GM18505 (cell line): ENCODE data around the gene TTC4.
A peak's percentile ranks its signal among the peaks of the same experiment; 100 is the strongest.

ENCODE experiments used
- ATAC-seq: cut with Tn5 transposase; IDR thresholded peaks from one replicate; pipeline ENCODE4 v1.9.1; 2021; ENCODE audit not compliant: unreplicated experiment
- POLR2A ChIP-seq: IDR thresholded peaks from 4 replicates; pipeline ENCODE4 v1.6.1; 2011; ENCODE audit warnings: borderline replicate concordance; ENCODE audit not compliant: insufficient read depth, insufficient read length; ENCODE audit errors: extremely low read depth

Gene TTC4

DNA sequence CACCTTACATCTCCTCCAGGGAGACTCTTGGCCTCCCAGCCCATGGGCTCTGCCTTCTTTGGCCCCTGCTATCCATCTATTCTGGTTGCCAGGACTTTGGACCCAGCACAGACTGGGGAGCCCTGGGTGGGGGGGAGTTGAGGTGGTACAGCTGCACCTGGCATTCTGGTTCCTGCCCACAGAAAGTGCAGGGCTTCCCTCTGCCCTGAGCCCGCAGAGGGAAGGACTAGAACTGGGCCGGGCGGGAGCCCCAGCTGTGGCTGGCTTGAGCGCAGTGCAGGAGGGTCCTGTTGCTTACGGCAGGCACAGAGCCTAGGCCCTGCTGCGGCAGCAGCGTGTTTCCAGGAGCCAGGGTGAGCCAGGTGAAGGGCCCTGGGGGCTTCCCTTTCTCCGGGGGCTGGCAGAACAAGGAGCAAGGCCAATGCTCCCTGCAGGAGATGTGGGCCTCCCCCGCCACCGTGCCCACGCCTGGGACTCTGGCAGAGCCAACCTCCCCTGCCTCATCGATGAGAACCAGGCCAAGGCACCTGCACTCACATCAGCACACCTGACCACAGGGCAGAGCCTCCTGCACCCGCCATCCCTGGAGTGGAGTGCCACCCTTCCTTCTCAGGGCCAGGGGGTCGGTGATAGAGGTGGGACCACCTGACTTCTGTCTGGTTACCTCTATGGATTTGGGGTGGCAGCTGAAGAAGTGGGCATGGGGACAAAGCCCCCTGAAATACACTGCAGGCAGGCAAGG lies 32.6 kb downstream of the TTC4 start:
- no peak for TF ChIP-seq POLR2A
- ATAC-seq, result no peak

DNA sequence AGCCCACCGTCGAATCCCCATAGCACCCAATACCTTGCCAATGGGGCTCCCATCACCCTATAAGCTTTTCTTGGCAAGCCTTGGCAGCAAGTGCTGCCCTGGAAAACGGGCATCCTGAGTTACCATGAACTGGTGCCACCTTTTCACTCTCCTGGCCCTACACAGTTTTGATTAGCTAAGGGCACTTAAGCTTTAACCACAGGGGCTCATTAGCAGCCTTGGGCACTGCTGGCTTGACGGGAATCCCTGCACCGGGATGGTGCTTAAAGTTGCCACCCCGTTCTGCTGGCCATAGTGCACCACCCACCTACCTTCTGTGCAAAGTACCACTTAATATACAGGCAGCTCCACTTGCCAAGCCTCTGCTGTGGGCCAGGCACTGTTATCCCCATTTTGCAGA lies 34.9 kb downstream of the TTC4 start:
- no peak for TF ChIP-seq POLR2A
- ATAC-seq, result no peak

DNA sequence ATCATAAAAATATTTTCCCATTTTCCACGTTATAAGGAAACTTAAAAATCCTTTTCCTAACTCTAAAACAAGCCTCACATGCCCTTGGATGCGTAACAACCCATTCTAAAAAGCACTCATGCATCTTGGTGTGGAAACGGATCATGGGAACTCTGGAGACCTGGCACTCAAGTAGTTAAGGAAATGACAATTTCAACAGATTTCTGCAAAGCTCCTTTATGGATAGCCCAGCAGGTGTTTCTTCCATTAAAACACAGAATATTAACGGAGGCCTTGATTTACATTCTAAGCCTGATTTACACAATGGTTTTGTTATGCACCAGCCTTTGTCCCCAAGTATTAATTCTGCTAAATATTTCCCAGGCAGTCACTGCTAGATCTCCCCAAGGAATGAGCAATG lies 35.8 kb downstream of the TTC4 start:
- TF ChIP-seq POLR2A, result no peak
- ATAC-seq, result no peak

DNA sequence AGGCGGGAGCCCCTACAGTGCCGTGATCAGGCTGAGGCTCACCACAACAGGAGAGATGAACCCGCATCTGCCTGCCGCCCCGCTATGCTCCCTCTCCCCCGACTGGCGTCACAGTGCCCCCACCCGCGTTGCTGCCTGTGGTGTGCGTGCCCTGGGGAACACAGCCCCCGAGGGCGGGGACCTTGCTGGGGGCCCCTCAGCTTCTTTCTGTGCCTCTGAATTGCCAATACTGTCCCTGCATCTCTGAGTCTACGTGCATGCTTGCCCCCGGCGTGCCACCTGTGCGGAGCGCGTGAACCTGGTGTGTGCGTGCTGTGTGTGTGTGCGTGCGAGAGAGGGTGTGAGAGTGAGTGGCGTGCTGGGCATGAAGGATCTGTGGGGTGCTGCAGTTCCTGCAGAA lies 38.4 kb downstream of the TTC4 start:
- TF ChIP-seq POLR2A, result no peak
- no peak for ATAC-seq

DNA sequence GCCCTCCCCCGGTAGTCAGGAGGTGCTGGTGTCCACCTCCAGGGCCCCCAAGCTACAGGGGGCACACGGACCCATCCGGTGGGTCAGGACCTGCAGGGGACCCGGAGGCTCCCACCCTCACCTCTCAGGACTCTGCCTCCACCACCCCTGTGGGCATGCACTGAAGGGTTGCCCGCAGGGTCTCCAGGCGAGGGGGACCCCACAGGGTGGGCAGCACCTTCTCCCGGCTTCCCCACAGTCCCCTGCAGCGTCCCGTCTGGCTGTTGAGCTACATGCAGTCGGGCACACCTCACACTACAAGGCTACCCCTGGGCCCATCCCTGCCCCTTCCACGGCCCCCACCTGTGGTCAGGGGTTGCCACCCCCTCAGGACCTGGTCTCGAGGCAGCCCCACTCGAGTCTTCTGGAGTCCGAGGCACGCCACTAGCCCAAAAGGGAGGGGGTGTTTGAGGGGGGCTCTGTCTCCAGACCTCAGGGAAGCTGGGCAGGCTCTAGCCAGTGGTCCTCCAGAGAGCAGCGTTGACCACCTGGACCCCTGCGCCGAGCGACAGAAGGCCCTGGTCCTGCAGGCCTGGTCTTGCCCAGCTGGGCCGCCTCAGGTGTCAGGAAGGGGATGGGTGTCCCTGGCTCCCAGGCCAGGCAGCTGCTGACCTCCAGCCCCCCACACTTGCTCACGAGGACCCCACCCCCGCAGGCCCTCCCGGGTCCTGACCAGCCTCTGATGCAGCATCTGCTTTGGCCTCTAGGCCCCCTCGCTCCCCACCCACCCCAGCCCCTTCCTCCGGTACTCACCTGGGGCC lies 39.0 kb downstream of the TTC4 start:
- no peak for TF ChIP-seq POLR2A
- ATAC-seq, result no peak

DNA sequence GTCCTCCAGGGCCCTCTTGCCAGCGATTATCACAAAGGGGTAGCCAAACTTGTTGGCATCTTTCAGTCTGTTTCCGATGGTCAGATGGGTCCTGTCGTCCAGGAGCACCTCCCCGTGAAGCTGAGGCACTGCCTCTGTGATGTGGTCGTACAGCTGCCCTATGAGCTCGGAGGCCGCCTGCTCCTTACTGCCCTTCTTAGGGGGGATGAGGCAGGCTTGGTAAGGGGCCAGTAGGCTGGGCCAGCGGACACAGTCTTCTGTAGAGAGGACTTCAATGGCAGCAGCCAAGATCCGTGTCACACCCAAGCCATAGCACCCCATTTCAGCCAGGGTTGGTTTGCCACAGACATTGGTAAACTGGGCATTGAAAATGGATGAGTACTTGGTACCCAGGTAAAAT lies 42.2 kb downstream of the TTC4 start:
- ATAC-seq, result no peak
- no peak for TF ChIP-seq POLR2A

DNA sequence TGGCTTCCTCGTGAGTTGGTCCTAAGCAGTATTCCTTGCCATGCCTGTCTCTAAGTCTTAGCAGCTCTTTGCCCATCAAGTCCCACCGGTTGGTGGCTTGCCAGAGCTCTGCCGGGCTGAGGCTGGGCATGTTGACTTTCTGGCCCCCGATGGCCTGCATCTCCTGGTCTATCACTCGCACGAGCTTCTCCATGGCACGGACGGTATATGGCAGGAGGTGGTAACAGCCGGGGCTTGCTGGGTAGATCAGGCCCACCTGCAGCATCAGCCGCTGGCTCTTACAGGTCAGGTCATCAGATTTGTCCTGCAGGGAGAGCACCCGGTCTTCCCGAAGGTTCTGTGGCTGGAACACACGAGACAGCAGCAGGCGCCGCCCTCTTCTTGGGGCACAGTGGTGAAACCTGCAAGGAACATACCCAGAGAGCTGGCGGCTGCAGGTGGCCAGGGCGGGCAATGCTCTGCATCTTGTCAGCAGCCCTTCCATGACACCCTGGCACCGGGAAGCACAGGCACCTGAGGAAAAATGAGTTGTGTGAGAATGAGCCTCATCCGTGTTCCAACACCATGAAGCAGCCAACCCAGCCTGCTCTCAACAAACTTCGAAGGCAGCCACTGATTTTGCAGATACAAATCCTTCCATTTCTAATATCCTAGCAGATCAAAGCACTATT lies 43.2 kb downstream of the TTC4 start:
- no peak for ATAC-seq
- TF ChIP-seq POLR2A, result no peak

DNA sequence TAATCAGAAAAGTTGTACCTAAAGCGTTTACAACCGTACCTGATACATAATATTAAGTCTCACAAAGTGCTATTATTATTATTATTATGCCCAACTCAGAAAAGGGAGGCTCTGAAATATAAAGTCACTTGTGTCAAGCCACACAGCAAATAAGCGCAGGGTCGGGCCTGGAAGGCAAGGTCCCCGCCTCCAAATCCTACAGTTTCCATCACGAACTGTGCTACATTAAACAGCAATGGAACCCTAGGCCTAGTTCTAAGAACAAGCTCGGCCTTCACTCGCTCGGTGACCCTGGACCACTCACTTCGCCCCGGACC lies 48.1 kb downstream of the TTC4 start:
- no peak for ATAC-seq
- TF ChIP-seq POLR2A, result no peak

DNA sequence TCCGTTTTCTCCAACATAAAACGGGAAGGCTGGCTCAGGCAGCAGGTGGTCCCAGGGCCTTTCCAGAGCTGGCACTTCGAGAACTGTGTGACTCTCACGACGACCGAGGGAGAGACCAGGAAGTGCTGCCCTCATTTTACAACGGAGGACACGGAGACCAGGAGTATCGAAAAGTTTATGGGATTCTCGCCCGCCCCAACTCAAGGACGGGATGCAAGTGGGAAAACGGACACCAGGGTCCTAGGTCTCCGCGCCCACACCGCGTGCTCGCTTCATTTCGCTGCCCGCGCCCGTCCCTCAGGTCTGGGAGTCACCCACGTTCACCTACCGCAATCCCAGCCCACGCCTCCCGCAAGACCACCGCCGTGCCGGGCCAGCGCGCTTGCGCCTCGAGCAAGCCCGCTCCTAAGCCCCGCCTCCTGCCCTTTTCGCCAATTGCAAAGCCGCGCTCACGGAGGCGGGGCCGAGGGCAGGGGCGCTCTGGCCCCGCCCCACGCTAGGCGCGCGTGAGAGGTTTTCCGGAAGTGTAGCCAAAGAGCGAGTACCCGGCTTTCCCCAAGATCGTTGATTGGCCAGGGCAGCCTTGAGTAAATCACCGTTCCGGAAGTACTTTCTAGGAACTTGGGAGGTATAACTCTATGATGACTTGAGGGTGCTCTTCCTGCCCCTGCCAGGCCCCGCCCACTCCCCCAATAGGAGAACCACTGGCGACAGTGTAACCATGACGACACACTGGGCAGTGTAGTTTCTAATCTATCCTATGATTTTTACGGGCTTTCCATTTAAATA lies 48.7 kb downstream of the TTC4 start, which contains the start of gene PARS2:
TSS of gene PARS2 (minus strand) at position 391 of the 789 bp plus-strand sequence. CDS start 5,362 bp downstream, outside the sequence.
- peak; percentile 79 for TF ChIP-seq POLR2A

DNA sequence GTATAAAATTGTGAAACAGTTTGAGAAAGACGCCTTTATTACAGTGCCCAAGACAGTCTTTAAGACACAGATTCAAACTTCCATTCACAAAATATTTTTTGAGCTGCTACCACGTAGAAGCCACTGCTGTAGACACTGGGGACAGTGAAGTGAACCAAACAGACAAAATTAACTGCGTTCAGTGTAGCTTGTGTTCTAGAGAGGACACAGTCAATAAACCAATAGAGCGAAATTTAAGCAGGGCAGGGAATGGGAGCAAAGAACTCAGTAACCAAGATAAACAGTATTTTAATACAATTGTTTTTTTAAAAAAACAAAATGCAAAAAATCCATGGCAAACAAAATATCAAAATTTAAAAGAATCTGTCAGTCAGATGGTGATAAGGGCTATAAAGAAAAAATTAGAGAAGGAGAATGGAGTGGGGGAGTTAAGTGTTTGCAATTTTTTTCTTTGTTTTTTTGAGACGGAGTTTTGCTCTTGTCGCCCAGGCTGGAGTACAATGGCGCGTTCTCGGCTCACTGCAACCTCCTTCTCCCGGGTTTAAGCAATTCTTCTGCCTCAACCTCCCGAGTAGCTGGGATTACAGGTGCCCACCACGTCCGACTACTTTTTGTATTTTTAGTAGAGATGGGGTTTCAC lies 49.4 kb downstream of the TTC4 start:
- peak; percentile 2 for ATAC-seq
- TF ChIP-seq POLR2A, result no peak

More for the DNA sequence above, 48.7 kb downstream of the TTC4 start, which contains the start of gene PARS2:
- ATAC-seq, result peak; percentile 94

DNA sequence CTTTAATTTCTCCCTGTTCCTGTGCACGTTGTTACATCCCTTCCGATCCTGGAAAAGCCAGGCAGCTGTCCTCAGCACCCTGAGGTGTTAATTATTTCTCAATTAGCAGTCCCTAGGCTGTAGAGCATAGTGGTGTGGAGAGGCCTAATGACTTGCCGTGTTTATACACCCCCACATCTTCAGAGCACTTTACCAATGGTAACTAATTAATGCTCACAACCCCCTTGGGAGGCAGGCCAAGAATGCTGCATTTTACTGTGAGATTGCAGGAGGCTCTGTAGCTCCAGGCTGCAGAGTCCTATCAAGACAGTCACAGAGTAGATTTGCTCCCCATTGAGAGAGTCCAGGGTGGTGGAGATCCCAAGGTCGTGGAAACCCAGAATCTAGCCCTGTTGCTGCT lies 51.1 kb downstream of the TTC4 start:
- no peak for TF ChIP-seq POLR2A
- no peak for ATAC-seq

DNA sequence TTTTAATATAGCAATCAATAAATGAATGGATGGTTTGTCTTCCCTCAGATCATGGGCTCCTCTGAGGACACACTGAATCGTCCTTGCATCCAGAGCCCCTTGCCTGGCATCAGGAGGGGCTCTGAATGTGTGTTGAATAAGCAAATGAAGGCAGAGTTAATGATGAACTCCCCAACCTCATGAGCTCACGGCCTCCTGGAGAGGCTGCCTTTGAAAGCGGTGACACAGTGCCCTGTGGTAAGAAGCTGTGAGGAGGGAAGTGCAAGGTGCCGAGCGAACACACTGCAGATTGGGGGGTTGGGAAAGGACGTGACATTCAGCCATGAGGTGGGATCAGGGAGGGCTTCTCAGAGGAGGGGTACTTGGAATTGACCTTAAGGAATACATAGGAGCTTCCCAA lies 51.9 kb downstream of the TTC4 start:
- ATAC-seq, result no peak
- no peak for TF ChIP-seq POLR2A
